NB4 (cell line): ENCODE results near the gene SLC16A14.
"Not testable (repeated sequence)": the region's sequence is repeated elsewhere in the genome, so short reads cannot be mapped to it uniquely, and the experiment has no call there.

Experiments
- MYC ChIP-seq: IDR thresholded peaks from 2 replicates; pipeline ENCODE4 v1.6.1; 2011; ENCODE audit warnings: low read depth, low read length
- POLR2A ChIP-seq: IDR thresholded peaks from 2 replicates; pipeline ENCODE4 v1.6.1; 2011; ENCODE audit warnings: mild to moderate bottlenecking; ENCODE audit not compliant: insufficient read length; ENCODE audit errors: extremely low read depth
- TF ChIP-seq, protein P1 (sequence below): IDR thresholded peaks from one replicate; pipeline ENCODE4 v1.5.1; 2012; ENCODE audit warnings: low read depth, low read length

DNA sequence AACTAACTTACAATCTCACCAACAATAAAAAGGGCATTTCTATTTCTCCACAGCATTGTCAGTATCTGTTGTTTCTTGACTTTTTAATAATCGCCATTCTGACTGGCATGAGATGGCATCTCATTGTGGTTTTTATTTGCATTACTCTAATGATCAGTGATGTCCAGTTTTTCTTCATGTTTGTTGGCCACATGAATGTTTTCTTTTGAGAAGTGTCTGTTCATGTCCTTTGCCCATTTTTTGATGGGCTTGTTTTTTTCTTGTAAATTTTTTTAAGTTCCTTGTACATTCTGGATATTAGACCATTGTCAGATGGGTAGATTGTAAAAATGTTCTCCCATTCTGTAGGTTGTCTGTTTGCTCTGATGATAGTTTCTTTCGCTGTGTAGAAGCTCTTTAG lies 33.2 kb upstream of the SLC16A14 start:
- TF ChIP-seq POLR2A, MYC: not testable (repeated sequence)
- TF ChIP-seq, protein P1, sequence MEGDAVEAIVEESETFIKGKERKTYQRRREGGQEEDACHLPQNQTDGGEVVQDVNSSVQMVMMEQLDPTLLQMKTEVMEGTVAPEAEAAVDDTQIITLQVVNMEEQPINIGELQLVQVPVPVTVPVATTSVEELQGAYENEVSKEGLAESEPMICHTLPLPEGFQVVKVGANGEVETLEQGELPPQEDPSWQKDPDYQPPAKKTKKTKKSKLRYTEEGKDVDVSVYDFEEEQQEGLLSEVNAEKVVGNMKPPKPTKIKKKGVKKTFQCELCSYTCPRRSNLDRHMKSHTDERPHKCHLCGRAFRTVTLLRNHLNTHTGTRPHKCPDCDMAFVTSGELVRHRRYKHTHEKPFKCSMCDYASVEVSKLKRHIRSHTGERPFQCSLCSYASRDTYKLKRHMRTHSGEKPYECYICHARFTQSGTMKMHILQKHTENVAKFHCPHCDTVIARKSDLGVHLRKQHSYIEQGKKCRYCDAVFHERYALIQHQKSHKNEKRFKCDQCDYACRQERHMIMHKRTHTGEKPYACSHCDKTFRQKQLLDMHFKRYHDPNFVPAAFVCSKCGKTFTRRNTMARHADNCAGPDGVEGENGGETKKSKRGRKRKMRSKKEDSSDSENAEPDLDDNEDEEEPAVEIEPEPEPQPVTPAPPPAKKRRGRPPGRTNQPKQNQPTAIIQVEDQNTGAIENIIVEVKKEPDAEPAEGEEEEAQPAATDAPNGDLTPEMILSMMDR: not testable (repeated sequence)
